Peyer's patch (tissue), 4 donors: ENCODE results near the gene MAP2K3. TPM values are rescaled to one million over a fixed set of nuclear protein-coding genes. Genes with fewer than 3 reads are reported as not detected.
A peak's percentile ranks its signal among the peaks of the same experiment; 100 is the strongest.
"Not testable (repeated sequence)": the region's sequence is repeated elsewhere in the genome, so short reads cannot be mapped to it uniquely, and the experiment has no call there.

Source experiments
- DNase-seq, 3 donors: peaks; one replicate each; pipeline ENCODE4 v3.0.0-alpha.2; 2017 to 2019
- H3K27ac ChIP-seq, 4 donors: fragments of 200-600 bp; sonication (generic); one replicate each; pipeline ENCODE4 v1.5.1; 2016 to 2019
- H3K27me3 ChIP-seq, 2 donors: fragments of 200-600 bp; sonication (generic); one replicate each; pipeline ENCODE4 v1.5.1; 2019
- H3K36me3 ChIP-seq, 3 donors: fragments of 200-600 bp; sonication (generic); one replicate each; pipeline ENCODE4 v1.5.1; 2016 to 2019
- H3K4me1 ChIP-seq, 4 donors: fragments of 200-600 bp; sonication (generic); one replicate each; pipeline ENCODE4 v1.5.1; 2016 to 2019
- H3K4me3 ChIP-seq, 4 donors: fragments of 200-600 bp; sonication (generic); 1 replicate in 3 of 4; 2 replicates in 1 of 4; pipeline ENCODE4 v1.5.1; 2016 to 2019; ENCODE audit warnings: mild to moderate bottlenecking in 1 of 4
- H3K9me3 ChIP-seq, 4 donors: fragments of 200-600 bp; sonication (generic); one replicate each; pipeline ENCODE4 v1.5.1; 2016 to 2019; ENCODE audit warnings: mild to moderate bottlenecking in 1 of 4
- POLR2A ChIP-seq, 2 donors: fragments of 450-650 bp; IDR thresholded peaks; one replicate each; pipeline ENCODE4 v1.5.1; 2017; ENCODE audit warnings: antibody characterized with exemption in 2 of 2, mild to moderate bottlenecking in 2 of 2, moderate library complexity in 2 of 2
- total RNA-seq, 4 donors: library from RNA; depleted of rRNA; stranded (reverse); fragments of >200 nt; gene quantifications; one replicate each; pipeline ENCODE4 v1.1.0, GENCODE V29; 2016
- TF ChIP-seq, protein P1 (sequence below), 6 experiments: fragments of 450-650 bp in 4 of 6; fragments of 200-600 bp in 2 of 6; sonication (generic) in 1 of 6; IDR thresholded peaks; one replicate each; pipeline ENCODE4 v1.5.1; 2017 to 2019; ENCODE audit warnings: antibody characterized with exemption in 6 of 6, mild to moderate bottlenecking in 3 of 6, moderate library complexity in 1 of 6

Gene MAP2K3
- total RNA-seq, 4 donors from 2014 or later, result 54.5 to 133 (median 102) TPM

- no peak for TF ChIP-seq POLR2A (IDR thresholded peaks at IDR 0.05)
- TF ChIP-seq, protein P1, sequence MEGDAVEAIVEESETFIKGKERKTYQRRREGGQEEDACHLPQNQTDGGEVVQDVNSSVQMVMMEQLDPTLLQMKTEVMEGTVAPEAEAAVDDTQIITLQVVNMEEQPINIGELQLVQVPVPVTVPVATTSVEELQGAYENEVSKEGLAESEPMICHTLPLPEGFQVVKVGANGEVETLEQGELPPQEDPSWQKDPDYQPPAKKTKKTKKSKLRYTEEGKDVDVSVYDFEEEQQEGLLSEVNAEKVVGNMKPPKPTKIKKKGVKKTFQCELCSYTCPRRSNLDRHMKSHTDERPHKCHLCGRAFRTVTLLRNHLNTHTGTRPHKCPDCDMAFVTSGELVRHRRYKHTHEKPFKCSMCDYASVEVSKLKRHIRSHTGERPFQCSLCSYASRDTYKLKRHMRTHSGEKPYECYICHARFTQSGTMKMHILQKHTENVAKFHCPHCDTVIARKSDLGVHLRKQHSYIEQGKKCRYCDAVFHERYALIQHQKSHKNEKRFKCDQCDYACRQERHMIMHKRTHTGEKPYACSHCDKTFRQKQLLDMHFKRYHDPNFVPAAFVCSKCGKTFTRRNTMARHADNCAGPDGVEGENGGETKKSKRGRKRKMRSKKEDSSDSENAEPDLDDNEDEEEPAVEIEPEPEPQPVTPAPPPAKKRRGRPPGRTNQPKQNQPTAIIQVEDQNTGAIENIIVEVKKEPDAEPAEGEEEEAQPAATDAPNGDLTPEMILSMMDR (IDR thresholded peaks at IDR 0.05), result no peak
- Histone ChIP-seq H3K36me3 (no peaks in the 10 kb centered on the region), H3K4me1 (no peaks in the 10 kb centered on the region), H3K4me3 (no peak overlapping the region), H3K9me3 (no peaks in the 10 kb centered on the region), H3K27me3 (no peaks in the 10 kb centered on the region), H3K27ac (no peak overlapping the region)
- peak in 2 of 3 donors; percentile 35 to 44 for DNase-seq
Measured at GRCh38 chr17:21345236-21345635, 60.7 kb downstream of the MAP2K3 start.

DNA sequence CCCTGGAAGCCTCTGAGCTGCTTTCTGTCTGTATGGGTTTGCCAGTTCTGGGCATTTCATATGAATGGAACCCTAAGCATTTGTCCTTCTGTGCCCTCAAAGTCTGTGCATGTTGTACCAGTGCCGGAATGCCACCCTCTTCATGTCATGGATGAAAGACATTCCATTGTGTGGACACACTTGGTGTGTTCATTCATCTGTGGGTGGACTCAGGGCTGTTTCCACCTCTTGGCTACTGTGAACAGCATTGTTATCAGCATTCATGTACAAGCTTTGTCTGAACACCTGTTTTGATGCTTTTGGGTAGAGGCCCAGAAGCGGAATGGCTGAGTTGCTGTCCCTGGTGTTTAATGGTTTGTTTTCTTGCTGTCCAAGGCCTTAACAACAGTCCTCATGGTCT is 61.6 kb downstream of the MAP2K3 start:
- not testable (repeated sequence) for H3K4me3 ChIP-seq, H3K4me1 ChIP-seq, H3K36me3 ChIP-seq

DNA sequence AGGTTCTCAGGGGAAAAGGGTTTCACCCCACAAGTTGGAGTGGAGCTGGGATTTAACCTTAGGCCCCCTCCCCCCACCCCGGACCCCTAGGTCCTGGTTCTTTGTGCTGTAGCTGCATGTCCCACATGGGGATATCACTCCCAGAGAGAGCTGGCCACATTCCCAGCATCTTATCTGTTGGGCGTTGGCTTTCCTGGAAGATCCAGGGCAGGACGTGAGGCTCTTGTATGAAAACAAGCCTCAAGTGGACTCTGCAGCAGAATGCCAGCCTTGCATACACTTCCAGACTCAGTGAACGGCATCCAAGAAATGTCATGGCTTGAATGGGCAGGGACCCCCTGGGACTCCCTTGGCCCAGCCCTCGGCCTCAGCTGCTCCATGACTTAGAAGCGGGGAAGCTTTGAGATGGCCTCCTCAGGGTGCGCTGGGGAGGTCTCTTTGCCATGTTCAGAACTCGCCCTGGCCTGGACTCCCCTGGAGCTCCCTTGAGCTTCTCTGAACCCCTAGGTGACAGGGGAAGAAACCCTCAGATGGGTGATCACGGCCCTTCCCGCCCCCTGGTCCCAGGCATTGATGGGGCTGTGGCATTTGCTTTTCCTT is 62.2 kb downstream of the MAP2K3 start:
- DNase-seq, result peak in 2 of 3 donors; percentile 48 to 67
- not testable (repeated sequence) for H3K9me3 ChIP-seq, H3K4me1 ChIP-seq, H3K4me3 ChIP-seq, H3K27me3 ChIP-seq, H3K36me3 ChIP-seq, H3K27ac ChIP-seq

More for the DNA sequence above, 61.6 kb downstream of the MAP2K3 start:
- DNase-seq, H3K9me3 ChIP-seq, H3K27ac ChIP-seq, H3K27me3 ChIP-seq: not testable (repeated sequence)

DNA sequence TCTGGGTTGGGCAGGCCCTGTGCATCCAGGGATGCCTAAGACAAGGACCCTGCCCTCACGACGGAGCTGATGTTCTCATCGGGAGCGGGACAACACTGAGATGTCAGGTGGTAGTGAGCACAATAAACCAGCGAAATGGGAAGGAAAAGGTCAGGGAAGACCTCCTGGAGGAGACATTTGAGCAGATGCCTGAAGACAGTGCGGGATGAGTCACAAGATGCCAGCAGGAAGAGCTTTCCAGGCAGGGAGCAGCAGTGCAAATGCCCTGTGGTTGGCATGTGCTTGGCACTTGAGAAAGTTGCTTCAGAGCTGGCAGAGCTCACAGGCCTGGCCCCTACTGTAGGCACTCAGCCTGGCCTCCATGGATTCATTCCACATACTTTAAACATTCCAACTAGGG is 63.1 kb downstream of the MAP2K3 start:
- not testable (repeated sequence) for H3K9me3 ChIP-seq, DNase-seq, H3K27ac ChIP-seq, H3K4me3 ChIP-seq, H3K36me3 ChIP-seq, H3K4me1 ChIP-seq, H3K27me3 ChIP-seq

DNA sequence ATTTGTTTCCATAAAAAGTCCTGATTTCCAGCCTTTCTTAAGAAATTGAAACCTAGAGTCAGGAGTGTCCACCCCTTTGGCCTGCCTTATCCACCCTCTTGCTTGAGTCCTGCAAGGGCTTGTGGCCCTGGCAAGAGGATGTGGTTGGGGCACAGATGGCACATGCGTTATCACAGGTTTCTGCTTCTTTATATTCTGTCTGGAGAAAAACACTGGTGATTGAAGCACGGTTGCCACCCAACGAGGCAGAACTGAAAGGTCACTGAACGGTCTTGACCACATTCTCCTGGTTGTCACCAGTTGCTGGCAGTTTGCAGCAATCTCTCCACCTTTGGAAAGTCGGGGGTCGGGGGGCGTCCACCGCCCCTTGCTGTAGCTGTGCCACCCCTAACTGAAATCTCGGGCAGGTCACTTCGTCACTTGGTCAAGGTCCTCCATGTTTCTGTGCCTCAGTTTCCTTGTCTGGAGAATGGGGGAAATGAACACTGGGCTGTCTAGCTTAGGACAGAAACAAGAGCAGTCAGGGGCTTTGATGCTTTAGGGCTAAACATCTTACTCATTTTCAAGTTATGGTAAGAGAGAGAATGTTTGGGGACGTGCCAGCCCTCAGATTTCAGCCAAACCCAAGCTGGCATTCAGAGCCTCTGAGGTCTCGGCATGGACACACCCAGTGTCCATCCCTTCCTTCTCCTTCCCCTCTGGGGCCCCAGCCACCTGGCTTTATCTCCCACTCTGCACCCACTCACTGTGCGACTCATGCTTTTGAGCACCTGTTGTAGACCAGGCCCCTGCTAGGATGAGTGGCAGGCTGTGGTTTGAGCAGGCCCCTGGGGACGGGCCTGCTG is 63.8 kb downstream of the MAP2K3 start:
- H3K36me3 ChIP-seq, H3K27ac ChIP-seq: not testable (repeated sequence)
- DNase-seq, result peak in 1 of 3 donors; percentile 44

DNA sequence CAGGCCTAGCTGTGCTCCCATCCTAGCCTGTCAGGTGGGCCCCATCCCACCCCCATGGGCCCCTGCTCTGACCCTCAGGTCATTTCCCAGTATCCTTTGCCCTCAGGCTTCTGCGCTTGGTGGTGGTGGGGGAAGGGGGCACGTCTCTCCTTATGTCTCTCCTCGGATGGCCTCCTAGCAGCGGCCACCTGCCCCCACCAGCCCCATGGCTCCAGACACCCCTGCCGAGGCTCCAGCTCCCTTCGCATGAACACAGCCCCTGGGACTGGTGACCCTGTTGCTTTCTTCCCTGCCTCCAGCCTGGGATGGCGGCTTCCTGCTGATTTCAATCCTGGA is 64.4 kb downstream of the MAP2K3 start:
- not testable (repeated sequence) for DNase-seq, H3K36me3 ChIP-seq, H3K4me1 ChIP-seq, H3K9me3 ChIP-seq, H3K27ac ChIP-seq, H3K4me3 ChIP-seq, H3K27me3 ChIP-seq

More for the DNA sequence above, 63.8 kb downstream of the MAP2K3 start:
- not testable (repeated sequence) for H3K4me3 ChIP-seq, H3K9me3 ChIP-seq, H3K27me3 ChIP-seq, H3K4me1 ChIP-seq

DNA sequence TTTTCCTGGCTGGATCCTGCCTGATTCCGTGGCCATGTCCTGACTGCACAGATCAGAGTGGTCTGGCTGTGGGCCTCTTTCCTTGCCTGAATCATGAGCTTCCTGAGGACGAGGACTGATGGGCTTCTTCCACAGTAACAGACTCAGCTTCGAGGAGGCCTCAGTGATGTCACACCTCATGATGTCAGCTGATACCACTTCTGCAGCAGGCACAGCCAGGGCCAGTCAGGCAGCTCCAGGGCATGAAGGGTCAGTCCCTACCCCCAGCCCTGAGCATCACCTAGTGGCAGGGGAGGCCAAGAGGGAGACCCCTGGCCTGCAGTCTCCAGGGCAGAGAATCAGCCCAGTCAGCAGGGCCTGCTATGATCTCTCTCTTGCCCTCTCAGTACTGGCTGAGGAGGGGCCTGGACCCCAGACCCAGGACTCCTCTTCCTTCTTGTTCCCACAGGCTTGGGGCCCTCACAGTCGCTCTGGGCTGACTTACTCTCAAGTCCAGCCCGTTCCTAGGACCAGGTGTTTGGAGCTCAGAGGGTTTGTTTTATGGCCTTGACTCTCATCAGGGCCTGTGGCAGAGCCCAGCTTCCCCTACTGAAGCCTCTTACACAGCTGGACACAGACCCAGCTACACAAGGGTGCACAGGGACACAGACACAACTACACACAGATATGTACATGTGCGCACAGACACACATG is 65.0 kb downstream of the MAP2K3 start:
- not testable (repeated sequence) for H3K36me3 ChIP-seq, H3K4me3 ChIP-seq, H3K27ac ChIP-seq, H3K4me1 ChIP-seq, H3K9me3 ChIP-seq, H3K27me3 ChIP-seq
- DNase-seq, result peak in 1 of 3 donors; percentile 38

DNA sequence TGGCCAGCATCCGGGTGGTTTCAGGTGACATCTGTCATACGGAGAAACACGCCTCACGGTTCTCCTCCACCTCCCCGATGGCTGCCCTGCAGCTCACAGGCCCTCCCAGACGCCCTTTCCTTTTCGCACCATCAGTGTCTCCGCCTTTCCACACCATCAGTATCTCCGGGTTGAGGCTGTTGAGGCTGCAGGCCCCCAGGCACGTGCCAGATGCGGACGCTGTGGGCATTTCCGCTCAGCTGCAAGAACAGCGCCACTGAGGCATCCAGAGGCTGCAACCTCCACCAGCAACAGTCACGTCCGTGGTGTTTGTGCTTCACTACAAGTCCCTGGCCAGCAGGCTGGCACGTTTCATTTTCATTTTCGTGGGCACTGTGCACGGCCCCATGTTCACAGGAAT is 66.0 kb downstream of the MAP2K3 start:
- H3K27me3 ChIP-seq, H3K36me3 ChIP-seq, H3K27ac ChIP-seq, H3K4me3 ChIP-seq, H3K9me3 ChIP-seq, H3K4me1 ChIP-seq: not testable (repeated sequence)
- peak in 2 of 3 donors; percentile 10 to 13 for DNase-seq

DNA sequence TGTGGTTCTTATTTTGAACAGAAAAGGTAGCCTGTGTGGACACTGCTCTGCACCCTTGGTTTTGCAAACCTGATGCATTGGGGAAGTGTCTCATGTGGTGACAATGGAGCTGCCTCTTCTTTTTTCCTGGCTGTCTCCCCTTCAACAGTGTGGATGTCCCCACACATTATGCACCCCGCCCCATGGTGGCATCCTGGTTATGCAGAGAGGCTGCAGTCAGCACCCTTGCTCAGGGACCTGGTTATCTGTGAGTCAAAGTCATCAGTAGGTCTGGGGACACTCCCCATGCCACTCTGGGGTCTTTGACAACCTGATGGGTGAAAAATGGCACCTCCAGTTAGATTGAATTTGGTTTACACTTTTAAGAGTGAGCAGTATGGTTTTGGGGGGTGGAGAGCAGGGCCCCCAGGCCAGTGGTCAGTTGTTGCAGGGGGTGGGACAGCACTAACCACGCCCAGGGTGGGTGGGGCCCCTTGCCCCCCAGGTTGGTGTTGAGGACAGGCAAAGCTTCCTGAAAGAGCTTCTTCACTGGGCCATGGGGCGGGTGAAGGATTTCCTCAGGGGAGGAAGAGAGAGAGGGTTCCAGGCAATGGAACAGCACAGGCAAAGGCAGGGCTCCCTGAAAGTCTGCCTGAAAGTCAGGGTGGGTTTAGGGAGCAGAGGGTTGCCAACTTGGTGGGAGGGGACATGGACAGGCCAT is 67.0 kb downstream of the MAP2K3 start:
- Histone ChIP-seq H3K27me3 (no peaks in the 10 kb centered on the region), H3K9me3 (no peaks in the 10 kb centered on the region), H3K36me3 (no peaks in the 10 kb centered on the region), H3K4me1 (no peaks in the 10 kb centered on the region), H3K27ac (no peak overlapping the region), H3K4me3 (no peak overlapping the region)
- DNase-seq, result peak in 2 of 3 donors; percentile 14 to 37
- TF ChIP-seq, protein P1 (IDR thresholded peaks at IDR 0.05), result no peak
- no peak for TF ChIP-seq POLR2A (IDR thresholded peaks at IDR 0.05)
